Skeletal muscle satellite cell (primary cell): ENCODE results near the gene CYFIP1.

Experiments
- H3K27me3 ChIP-seq: 2 replicates; pipeline ENCODE4 v1.7.0; 2013; ENCODE audit warnings: low read length; ENCODE audit not compliant: control insufficient read depth, insufficient read depth
- H3K36me3 ChIP-seq: 2 replicates; pipeline ENCODE4 v1.7.0; 2013; ENCODE audit warnings: mild to moderate bottlenecking, control low read depth, low read length; ENCODE audit not compliant: insufficient read depth
- H3K4me1 ChIP-seq: 2 replicates; pipeline ENCODE4 v1.7.0; 2013; ENCODE audit warnings: low read length; ENCODE audit not compliant: control insufficient read depth, insufficient read depth
- H3K4me2 ChIP-seq: 2 replicates; pipeline ENCODE4 v1.7.0; 2013; ENCODE audit warnings: mild to moderate bottlenecking, low read length
- H3K4me3 ChIP-seq: 2 replicates; pipeline ENCODE4 v1.7.0; 2013; ENCODE audit warnings: low read length
- H3K9ac ChIP-seq: 2 replicates; pipeline ENCODE4 v1.7.0; 2013; ENCODE audit warnings: mild to moderate bottlenecking, low read depth, low read length, moderate library complexity
- H3K9me3 ChIP-seq: replicated peaks from 2 replicates; pipeline ENCODE4 v1.7.0; 2013; ENCODE audit warnings: mild to moderate bottlenecking, control low read depth, low read length

CYFIP1 gene

GRCh38 chr15:22944651-22945050, 35.5 kb downstream of the CYFIP1 start:
- H3K4me2 ChIP-seq, result no peak overlapping the region
- no peak overlapping the region for H3K4me3 ChIP-seq
- no peaks in the 10 kb centered on the region for H3K27me3 ChIP-seq
- peaks cover 36% of the 10 kb centered on the region for H3K36me3 ChIP-seq
- H3K9me3 ChIP-seq, result no peaks in the 10 kb centered on the region
- no peak overlapping the region for H3K9ac ChIP-seq
- H3K4me1 ChIP-seq, result peaks cover 13% of the 10 kb centered on the region

GRCh38 chr15:22942877-22943276, 37.3 kb downstream of the CYFIP1 start:
- H3K27me3 ChIP-seq, result no peaks in the 10 kb centered on the region
- H3K4me2 ChIP-seq, result no peak overlapping the region
- H3K4me3 ChIP-seq, result no peak overlapping the region
- H3K9ac ChIP-seq, result no peak overlapping the region
- no peaks in the 10 kb centered on the region for H3K9me3 ChIP-seq
- no peaks in the 10 kb centered on the region for H3K4me1 ChIP-seq
- H3K36me3 ChIP-seq, result peaks cover 42% of the 10 kb centered on the region

- Histone ChIP-seq H3K4me1 (no peaks in the 10 kb centered on the region), H3K27me3 (no peaks in the 10 kb centered on the region), H3K4me2 (no peak overlapping the region), H3K9ac (no peak overlapping the region), H3K36me3 (peaks cover 44% of the 10 kb centered on the region), H3K4me3 (no peak overlapping the region), H3K9me3 (no peaks in the 10 kb centered on the region)
Observed at GRCh38 chr15:22942306-22942855, 37.8 kb downstream of the CYFIP1 start.

GRCh38 chr15:22941179-22941578, 39.0 kb downstream of the CYFIP1 start:
- peaks cover 52% of the 10 kb centered on the region for H3K36me3 ChIP-seq
- no peak overlapping the region for H3K4me3 ChIP-seq
- H3K27me3 ChIP-seq, result no peaks in the 10 kb centered on the region
- no peaks in the 10 kb centered on the region for H3K4me1 ChIP-seq
- H3K9me3 ChIP-seq, result no peaks in the 10 kb centered on the region
- no peak overlapping the region for H3K9ac ChIP-seq
- H3K4me2 ChIP-seq, result no peak overlapping the region

- H3K9ac ChIP-seq, result no peak overlapping the region
- peaks cover 56% of the 10 kb centered on the region for H3K36me3 ChIP-seq
- H3K27me3 ChIP-seq, result no peaks in the 10 kb centered on the region
- no peaks in the 10 kb centered on the region for H3K9me3 ChIP-seq
- H3K4me3 ChIP-seq, result no peak overlapping the region
- H3K4me1 ChIP-seq, result no peaks in the 10 kb centered on the region
- no peak overlapping the region for H3K4me2 ChIP-seq
Observed at GRCh38 chr15:22939652-22940061, 40.5 kb downstream of the CYFIP1 start.

GRCh38 chr15:22939051-22939450, 41.1 kb downstream of the CYFIP1 start:
- Histone ChIP-seq H3K4me3 (no peak overlapping the region), H3K4me1 (no peaks in the 10 kb centered on the region), H3K9me3 (no peaks in the 10 kb centered on the region), H3K9ac (no peak overlapping the region), H3K36me3 (peaks cover 51% of the 10 kb centered on the region), H3K4me2 (no peak overlapping the region), H3K27me3 (no peaks in the 10 kb centered on the region)

GRCh38 chr15:22936577-22937472, 43.3 kb downstream of the CYFIP1 start:
- Histone ChIP-seq H3K36me3 (peaks cover 40% of the 10 kb centered on the region), H3K9me3 (no peaks in the 10 kb centered on the region), H3K9ac (no peak overlapping the region), H3K4me1 (peaks cover 3% of the 10 kb centered on the region), H3K4me3 (no peak overlapping the region), H3K4me2 (no peak overlapping the region), H3K27me3 (no peaks in the 10 kb centered on the region)

- H3K4me1 ChIP-seq, result peaks cover 15% of the 10 kb centered on the region
- H3K9ac ChIP-seq, result no peak overlapping the region
- H3K36me3 ChIP-seq, result peaks cover 40% of the 10 kb centered on the region
- H3K4me3 ChIP-seq, result no peak overlapping the region
- no peaks in the 10 kb centered on the region for H3K27me3 ChIP-seq
- no peak overlapping the region for H3K4me2 ChIP-seq
- no peaks in the 10 kb centered on the region for H3K9me3 ChIP-seq
Observed at GRCh38 chr15:22933641-22934061, 46.5 kb downstream of the CYFIP1 start.

GRCh38 chr15:22931784-22932536, 48.2 kb downstream of the CYFIP1 start:
- Histone ChIP-seq H3K9ac (no peak overlapping the region), H3K27me3 (no peaks in the 10 kb centered on the region), H3K4me1 (peaks cover 15% of the 10 kb centered on the region), H3K4me2 (no peak overlapping the region), H3K4me3 (no peak overlapping the region), H3K36me3 (peaks cover 35% of the 10 kb centered on the region), H3K9me3 (no peaks in the 10 kb centered on the region)

- Histone ChIP-seq H3K4me2 (no peak overlapping the region), H3K27me3 (no peaks in the 10 kb centered on the region), H3K4me3 (no peak overlapping the region), H3K9ac (no peak overlapping the region), H3K9me3 (no peaks in the 10 kb centered on the region), H3K4me1 (peaks cover 15% of the 10 kb centered on the region), H3K36me3 (peaks cover 28% of the 10 kb centered on the region)
Observed at GRCh38 chr15:22930782-22931484, 49.2 kb downstream of the CYFIP1 start.

GRCh38 chr15:22927761-22928160, 52.4 kb downstream of the CYFIP1 start:
- H3K4me3 ChIP-seq, result no peak overlapping the region
- no peak overlapping the region for H3K4me2 ChIP-seq
- H3K36me3 ChIP-seq, result peaks cover 22% of the 10 kb centered on the region

More at GRCh38 chr15:22927761-22928160, 52.4 kb downstream of the CYFIP1 start:
- peaks cover 11% of the 10 kb centered on the region for H3K4me1 ChIP-seq
- no peaks in the 10 kb centered on the region for H3K27me3 ChIP-seq
- H3K9ac ChIP-seq, result no peak overlapping the region
- H3K9me3 ChIP-seq, result no peaks in the 10 kb centered on the region
